GM18517 (cell line): ENCODE measurements around the gene MEPCE.

ENCODE experiments used
- ATAC-seq: cut with Tn5 transposase; IDR thresholded peaks from one replicate; pipeline ENCODE4 v1.9.1; 2021; ENCODE audit warnings: mild to moderate bottlenecking, moderate library complexity; ENCODE audit not compliant: unreplicated experiment

The MEPCE gene

DNA sequence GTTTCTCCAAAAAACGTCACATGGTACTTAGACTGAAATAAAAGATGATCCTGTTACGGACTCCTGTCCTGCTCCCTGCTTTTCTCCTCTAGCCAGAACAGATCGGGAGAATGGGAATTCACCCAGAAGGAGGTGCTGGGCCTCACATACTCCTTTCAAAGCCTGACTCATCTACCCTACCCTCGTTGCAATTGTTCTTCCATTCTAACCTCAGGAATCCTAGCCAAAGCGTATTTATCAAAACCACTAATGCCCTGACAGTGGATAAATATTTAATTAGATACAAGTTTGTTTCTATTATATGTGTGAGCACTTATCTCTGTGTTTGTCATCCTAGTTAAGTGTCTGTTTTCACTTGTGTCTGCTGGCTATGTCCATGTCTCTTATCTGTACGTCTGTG lies 22.9 kb upstream of the MEPCE start:
- no peak for ATAC-seq

DNA sequence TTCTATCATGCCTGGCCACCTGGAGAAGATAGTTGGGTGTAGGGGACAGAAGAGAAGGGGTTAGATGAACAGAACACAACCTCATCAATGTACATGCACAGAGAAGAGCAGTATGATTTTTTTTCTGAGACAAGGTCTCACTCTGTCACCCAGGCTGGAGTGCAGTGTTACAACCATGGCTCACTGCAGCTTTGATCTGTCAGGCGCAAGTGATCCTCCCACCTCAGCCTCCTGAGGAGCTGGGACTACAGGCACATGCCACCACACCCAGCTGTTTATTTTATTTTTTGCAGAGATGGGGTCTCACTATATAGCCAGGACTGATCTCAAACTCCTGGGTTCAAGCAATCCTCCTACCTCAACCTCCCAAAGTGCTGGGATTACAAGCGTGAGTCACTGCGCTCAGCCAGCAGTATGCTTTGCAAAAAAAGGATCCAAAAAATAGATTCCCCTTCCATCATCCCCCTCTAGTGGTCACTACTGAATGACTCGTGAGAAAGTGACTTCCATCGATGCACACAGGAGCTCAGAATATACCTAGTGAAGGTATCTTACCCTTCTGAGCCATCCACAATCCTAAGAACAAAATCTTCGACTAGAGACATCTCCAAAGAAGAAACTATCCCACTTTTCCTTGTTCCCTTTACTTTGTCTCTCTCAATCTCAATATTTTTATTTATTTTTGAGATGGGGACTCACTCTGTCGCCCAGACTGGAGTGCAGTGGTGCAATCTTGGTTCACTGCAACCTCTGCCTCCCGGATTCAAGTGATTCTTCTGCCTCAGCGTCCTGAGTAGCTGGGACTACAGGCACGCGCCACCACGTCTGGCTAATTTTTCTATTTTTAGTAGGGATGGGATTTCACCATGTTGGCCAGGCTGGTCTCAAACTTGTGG lies 22.1 kb upstream of the MEPCE start:
- ATAC-seq, result peak; percentile 53

DNA sequence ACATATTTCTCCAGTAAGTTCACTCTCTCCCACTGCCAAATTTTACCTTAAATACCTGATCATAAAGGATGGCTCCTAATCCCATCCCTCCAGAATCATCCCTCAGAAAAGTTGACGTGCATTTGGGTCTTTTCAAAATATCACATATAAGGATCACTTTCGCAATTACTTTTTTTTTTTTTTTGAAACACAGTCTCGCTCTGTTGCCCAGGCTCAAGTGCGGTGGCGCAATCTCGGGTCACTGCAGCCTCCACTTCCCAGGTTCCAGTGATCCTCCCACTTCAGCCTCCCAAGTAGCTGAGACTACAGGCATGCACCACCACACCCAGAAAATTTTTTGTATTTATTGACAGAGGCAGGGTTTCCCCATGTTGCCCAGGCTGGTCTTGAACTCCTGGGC lies 18.5 kb upstream of the MEPCE start:
- ATAC-seq, result no peak

DNA sequence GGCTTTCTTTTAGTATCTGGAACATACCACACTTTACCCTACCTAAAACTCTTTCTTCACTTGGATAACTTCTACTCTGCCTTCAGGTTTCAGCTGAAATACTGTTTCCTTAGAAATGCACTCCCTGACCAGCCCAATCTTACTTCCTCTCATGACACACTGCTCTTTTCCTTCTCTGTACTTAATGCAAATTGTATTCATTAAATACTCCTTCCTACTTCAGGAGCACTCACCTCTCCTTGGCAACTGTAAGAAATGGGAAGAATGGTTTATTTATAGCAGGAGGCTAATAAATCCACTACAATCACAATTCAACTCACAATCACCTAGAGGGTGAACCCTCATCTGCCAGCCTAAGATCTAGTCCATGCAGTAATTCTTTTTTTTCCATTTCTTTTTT lies 16.3 kb upstream of the MEPCE start:
- ATAC-seq, result no peak

DNA sequence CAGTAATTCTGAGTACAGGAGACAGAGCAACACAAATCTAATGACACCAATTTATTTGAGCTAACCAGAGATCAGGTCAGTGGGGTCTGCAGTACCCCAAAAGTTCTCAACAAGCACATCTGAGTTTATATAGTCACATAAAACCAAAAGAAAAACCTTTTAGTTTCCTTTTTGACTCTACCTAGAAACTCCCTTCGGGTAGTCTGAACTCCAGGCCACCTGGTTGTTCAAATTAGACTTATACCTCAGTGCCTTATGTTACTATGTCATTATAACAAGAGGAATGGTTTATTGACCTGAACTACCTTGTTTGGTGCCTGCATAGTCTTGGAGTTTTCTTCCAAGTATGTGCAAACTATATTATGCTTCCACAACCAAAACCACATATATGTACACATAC lies 15.7 kb upstream of the MEPCE start:
- no peak for ATAC-seq

DNA sequence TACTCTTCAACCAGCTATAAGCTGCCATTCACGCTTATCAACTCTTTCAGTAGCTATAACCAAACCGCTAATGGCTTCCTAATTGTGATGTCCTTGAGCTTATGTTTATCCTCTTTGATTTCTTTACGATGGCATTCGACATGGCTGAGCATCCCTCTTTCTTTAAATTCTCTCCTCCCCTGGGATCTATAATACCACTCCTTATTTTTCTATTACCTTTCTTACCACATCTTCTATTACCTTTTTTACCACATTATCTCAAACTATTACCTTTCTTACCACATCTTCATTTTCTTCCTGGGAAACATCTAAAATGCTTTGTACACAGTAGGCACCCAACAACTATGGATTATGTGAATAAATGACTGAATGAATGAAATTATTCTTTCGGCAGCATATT lies 14.2 kb upstream of the MEPCE start:
- no peak for ATAC-seq

DNA sequence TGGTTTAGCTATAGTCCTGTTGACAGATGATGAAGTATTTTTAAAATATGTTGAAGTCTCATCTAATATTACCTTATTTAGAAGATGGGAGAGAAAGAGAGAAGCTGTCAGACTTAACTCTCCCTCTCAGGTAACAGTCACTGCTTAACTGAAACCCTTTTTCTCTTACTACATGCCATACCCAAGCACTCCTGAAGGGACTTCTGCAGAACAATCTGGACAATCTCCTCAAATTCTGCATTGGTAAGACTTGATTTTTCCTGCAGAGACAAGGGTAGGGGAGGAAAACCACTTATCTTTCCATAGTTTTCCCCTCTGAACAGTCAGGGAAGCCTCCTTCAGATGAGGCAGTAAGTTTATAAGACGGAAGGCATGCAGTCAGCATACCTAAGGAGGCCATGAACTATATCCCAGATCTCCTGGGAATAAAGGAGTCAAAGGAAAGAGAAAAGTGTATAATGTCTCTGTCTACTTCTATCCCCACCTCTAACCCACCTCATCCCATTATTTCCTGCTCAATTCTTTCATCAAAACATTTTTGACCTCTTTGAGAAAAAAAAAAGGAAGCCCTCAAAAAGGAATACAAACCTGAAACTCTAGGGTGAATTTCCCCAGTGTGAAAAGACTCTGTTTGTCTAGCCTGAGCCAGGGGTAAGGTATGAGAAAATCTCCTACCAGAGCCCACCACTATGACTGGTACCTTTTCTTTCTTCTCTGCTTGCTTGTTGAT lies 10.5 kb upstream of the MEPCE start:
- no peak for ATAC-seq

DNA sequence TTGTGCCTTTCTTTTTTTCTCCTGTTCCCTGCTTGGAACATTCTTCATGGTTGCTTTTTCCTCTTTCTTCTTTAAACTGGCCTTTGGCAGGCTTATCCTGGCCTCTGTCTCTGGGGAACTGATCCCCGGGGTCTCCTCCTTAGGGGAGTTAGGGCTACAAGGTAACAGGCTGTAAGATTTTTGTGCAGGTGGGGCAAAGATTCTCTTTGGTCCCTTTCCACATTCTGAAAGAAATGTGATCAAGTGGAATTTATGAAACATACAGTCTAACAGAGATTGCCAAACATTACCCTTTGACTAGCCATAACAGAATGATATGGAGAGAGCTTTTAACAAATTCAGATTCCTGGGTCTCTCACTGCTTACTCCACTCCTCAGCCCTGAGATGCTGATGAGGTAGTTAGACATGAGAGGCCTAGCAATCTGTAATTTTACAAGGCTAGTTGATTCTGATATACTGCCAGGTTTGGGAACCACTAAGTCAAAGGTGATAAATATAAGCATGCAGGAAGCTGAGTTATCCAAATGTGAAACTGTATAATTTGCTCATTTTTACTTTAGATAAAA lies 9.9 kb upstream of the MEPCE start:
- ATAC-seq, result no peak

DNA sequence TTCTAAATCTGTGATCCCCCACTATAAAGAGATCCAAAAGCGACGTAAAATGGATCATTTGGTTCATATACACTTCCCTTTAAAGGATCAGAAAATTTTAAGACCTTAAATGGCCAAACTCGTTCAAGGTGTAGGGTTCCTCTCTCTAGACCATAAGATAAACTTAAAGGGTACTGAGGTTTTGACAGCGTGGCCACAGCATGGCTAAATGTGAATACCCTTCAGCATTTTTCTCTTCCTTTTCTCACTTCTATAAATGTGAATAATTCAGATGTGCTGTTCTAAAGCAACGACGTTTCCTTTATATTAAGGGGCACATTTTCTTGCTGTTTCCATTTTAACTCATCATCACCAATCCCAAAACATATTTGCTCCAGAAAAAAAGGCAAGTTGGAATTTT lies 6.3 kb upstream of the MEPCE start:
- no peak for ATAC-seq

DNA sequence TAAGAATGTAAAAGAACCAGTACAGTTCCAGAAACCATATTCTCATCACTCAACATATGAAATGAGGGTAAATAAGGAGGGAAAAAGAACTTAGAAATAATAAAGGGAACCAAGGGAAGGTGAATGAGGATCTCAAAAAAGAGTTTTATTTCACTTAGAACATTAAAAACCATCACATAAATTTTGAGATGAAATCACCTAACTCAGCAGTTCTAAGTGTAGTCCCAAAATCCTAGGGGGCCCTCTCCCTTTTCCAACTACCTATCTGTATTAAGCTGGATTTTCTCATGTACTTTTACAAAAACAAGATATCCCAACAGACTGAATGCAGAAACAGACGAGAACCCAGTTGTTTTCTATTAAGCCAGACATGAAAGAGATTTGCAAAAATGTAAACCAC lies 4.3 kb upstream of the MEPCE start:
- no peak for ATAC-seq

DNA sequence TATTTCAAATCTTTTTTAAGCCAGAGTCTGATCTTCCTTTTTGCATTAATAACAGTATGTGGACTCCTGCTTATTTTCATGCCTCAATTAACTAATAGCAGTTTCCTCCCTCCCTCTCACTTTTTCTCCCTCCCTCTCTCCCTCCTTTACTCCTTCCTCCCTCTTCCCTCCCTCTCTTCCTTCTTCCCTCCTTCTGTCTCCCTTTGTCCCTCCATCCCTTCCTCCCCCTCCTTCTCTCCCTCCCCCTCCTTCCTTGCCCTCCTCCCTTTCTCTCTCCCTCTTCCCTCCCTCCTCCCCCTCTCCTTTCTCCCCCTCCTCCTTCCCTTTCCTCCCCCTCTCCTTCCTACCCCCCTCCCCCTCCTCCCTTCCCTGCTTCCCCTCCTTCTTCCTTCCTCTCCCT lies 3.1 kb upstream of the MEPCE start:
- ATAC-seq, result no peak

DNA sequence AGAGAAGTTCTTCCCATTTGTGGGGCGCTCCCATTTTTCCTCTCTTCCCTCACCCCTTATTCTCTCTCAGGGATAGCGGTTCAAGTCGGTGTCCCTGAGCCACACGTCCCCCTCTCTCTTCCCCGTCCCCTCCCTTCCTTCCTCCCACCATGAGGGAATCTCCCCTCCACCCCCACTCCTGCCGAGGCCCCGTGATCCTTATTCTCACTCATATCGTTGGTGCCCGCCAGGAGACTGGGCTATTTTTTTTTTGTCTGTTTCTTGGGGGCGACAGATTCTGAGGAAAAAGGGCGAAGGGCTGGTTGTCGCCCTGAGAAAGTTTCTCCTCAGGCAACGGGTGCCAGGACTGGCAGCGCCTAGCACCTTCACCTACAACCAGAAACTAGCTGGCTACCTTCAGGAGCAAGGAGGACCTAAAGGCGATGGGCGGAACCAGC lies 1.9 kb upstream of the MEPCE start:
- ATAC-seq, result no peak

DNA sequence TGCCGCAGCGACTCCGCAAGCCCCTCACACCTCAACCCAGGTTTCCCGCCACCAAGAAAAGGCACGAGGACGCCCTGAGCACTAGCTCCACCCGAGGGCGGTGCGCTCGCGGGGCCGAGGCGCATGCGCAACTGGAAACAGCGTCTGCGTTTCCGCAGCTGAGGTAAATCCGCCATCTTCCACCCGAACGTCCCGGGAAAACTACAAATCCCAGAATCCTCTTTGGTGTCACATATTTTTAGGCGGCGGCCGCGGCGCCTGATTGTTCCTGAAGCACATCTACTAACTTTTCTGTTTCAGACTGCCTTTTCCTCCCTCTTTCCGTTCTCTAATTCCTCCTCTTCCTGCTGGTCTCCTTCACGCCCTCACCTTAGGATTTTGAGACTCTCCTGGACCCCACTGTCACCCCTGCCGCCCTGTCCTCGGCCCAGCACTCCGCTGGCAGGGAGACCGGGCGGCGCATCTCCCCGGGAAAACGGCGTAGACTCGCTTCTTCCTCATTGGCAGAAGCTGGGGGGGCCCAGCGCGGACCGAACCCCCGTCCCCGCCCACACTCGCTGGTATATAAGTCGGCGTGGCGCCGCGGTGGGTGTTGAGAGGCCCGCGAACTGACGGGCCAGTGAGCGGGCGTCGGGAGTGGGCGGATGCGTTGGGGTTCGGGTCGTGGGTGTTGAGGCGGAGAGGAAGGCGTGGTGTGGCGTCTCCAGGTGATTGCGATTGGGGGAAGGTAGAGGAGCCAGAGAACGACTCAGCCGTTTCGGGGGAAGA lies 1.2 kb upstream of the MEPCE start, which contains the start of gene ZCWPW1:
TSS of gene ZCWPW1 (minus strand) at position 505 of the 768 bp plus-strand sequence. CDS start 8,054 bp downstream, outside the sequence.
- ATAC-seq, result peak; percentile 43

DNA sequence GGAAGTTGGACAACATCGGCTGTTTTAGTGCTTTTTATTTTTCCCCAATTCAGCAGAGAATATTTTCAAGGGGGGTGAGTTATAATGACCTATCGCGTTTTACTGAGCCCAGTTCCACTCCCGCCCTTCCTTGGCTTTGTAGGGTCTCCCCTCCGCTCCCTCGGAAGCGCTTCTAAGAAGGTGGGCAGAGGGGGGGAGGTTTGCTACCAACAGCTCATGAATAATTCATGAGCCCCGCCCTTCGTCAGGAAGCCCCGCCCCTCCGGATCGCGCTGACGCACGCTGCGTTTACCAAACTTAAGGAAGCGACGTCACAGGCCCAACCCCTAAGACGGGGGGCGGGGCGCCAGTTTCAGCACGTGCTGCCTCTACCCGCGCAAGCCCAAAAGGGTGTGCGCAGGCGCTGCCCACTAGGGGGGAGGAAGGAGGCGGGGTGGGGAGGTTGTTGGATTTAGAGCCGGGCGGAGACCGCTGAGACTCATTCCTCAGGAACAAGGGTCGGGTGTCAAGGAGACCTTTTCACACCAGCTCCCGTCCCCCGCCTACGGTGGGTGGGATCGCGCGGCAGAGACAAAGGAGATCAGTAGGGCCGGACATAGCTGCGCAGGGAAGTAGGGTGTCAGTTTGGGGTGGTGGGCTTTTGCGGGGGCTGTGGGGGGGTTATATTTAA lies 529 bp upstream of the MEPCE start:
- peak; percentile 35 for ATAC-seq

DNA sequence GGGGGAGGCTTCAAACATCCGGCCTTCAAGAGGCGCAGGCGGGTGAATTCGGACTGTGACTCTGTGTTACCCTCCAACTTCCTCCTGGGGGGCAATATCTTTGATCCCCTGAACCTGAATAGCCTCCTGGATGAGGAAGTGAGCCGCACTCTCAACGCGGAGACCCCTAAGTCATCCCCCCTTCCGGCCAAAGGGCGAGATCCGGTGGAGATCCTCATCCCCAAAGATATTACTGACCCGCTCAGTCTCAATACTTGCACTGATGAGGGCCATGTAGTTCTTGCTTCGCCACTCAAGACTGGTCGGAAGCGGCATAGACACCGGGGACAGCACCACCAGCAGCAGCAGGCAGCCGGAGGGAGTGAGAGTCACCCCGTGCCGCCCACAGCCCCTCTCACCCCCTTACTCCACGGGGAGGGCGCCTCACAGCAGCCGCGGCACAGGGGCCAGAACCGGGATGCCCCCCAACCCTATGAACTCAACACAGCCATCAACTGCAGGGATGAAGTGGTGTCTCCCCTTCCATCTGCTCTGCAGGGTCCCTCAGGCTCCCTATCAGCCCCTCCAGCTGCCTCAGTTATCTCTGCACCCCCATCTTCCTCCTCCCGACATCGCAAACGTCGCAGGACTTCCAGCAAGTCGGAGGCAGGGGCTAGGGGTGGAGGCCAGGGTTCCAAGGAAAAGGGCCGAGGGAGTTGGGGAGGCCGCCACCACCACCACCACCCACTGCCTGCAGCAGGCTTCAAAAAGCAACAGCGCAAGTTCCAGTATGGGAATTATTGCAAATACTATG lies 1.1 kb downstream of the MEPCE start:
- ATAC-seq, result no peak

DNA sequence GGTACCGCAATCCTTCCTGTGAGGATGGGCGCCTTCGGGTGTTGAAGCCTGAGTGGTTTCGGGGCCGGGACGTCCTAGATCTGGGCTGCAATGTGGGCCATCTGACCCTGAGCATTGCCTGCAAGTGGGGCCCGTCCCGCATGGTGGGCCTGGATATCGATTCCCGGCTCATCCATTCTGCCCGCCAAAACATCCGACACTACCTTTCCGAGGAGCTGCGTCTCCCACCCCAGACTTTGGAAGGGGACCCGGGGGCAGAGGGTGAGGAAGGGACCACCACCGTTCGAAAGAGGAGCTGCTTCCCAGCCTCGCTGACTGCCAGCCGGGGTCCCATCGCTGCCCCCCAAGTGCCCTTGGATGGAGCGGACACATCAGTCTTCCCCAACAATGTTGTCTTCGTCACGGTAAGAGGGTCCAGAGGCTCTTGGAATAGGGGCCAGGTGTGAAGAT lies 1.7 kb downstream of the MEPCE start:
- ATAC-seq, result no peak

DNA sequence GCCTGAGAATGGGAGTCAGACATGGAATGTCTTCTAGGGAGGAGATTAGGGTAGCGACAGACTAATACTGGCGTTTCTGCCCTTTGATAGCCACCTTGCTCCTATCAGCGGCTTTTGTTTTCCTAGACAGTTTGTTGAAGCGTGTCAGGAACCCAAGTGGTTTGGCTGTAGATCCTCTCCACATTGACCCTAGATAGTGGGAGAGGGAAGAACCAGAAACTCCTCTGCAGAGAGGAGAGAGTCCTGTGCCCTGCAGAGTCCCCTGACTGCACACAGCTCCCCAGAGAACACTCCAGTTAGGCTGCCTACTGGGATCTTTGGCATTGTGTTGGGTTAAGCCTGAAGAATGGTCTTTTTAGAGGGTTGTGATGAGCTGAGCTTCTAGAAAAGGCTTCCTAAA lies 2.4 kb downstream of the MEPCE start:
- no peak for ATAC-seq

DNA sequence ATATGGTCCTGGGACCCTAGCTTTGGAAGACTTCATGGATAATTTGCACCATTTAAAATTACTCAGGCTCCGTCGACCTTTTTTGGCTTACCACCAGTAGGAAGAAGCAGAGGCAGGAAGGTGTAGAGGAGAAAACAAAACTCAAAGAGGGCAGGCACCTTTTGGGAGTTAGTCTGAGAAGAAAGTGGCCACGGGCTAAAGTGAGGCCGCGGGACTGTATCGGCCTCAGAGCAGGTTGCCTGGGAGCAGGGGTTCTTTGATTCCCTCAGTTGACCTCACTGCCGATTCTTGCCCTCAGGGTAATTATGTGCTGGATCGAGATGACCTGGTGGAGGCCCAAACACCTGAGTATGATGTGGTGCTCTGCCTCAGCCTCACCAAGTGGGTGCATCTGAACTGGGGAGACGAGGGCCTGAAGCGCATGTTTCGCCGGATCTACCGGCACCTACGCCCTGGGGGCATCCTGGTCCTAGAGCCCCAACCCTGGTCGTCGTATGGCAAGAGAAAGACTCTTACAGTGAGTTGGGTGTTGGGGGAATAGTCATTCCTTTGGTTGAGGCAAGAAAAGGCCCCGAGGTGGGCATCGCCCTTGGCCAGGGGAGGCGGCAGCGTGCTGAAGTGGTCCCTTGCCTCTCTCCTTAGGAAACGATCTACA lies 3.1 kb downstream of the MEPCE start:
- no peak for ATAC-seq

DNA sequence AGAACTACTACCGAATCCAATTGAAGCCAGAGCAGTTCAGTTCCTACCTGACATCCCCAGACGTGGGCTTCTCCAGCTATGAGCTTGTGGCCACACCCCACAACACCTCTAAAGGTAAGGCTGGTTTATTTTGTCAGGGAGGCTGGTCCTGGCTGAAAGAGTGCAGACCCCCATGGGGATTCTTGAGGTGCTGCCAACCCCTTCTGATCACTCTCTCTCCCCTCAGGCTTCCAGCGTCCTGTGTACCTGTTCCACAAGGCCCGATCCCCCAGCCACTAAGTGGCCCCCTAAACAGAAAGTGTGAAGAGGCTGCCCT lies 3.6 kb downstream of the MEPCE start:
- no peak for ATAC-seq
